HG03342 (cell line): Measurements from ENCODE around the gene TSPAN32.
"Not testable (repeated sequence)": the region's sequence is repeated elsewhere in the genome, so short reads cannot be mapped to it uniquely, and the experiment has no call there.

Source experiments
- ATAC-seq: cut with Tn5 transposase; IDR thresholded peaks from one replicate; pipeline ENCODE4 v1.9.1; 2021; ENCODE audit warnings: mild to moderate bottlenecking, moderate library complexity; ENCODE audit not compliant: unreplicated experiment

Gene TSPAN32

DNA sequence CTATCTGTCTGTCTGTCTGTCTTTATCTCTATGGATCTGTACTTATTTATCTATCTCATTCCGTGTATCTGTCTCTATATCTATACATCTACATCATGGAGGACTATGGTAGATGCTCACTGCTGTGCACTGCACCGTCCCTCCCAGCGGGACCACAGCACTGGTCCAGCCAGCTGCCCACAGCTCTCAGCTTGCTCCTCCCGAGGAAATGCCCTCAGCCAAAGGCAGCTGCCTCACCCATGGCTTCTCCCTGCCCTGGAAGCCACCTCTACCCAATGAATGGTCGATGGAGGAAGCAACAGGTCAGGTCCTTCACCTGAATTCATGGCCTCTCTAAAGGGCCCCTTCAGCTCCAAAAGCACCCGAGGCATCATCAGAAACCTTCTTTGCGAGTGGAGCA lies 60.6 kb downstream of the TSPAN32 start:
- ATAC-seq: no peak

DNA sequence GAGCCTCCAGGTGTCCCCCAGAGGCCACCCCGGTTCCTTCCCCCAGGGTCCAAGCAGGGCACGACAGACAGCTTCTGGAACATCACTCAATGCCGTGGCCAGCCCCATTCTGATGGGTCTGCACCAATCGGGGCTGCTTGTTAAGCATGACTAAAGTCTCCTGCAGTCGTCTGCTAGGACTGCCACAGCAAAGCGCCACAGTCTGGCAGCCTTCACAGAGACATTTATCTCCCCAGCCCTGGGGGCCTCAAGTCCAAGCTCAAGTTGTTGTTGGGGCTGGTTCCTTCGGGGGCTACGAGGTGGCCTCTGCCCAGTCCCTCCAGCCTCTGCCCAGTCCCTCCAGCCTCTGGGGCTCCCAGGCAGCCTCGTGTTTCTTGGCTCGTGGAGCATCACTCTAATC lies 61.3 kb downstream of the TSPAN32 start:
- ATAC-seq: no peak

DNA sequence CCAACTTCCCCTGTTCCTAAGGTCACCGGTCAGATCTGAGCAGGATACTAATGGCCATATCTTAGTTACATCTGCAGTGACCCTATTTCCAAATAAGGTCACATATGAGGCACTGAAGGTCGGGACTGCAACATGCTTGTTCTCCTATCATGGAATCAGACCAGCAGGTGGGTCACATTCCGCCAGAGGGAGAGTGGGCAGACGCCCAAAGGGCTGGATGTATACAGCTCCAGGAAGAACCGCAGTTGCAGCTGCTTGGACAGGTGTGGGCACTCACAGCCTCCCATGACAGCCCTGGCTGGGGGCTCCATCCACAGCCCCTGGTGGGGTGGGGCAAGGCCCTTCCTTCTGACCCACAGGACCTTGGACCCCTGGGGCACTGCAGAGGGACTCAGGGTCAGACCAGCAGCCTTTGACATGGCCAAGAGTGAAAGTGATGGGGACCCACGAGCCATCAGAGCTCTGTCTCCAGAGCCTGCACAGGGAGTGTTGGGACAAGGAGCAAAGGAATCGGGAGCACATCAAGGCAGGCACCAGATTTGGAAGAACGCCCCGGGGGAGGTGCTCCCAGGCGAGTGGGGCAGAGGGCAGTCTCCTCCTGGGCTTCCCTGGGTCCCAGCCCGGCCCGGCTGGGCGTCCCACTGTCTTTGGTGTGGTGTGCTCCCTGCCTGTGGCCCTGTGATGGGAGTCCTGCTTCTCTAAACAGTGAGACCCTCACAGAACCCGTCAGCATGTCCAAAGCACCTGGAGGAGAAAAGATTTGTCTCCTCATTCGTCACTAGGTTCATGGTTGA lies 62.0 kb downstream of the TSPAN32 start:
- no peak for ATAC-seq

DNA sequence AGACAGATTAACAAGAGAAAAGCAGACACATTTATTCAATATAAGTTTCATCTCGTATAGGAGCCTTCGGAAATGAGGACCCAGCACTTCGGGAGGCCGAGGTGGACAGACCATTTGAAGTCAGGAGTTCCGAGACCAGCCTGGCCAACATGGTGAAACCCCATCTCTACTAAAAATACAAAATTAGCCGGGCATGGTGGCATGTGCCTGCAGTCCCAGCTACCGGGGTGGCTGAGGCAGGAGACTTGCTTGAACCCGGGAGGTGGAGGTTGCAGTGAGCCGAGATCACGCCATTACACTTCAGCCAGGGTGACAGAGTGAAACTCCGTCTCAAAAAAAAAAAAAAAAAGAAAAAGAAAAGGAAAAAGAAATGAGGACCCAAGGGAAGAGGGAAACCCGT lies 62.6 kb downstream of the TSPAN32 start:
- ATAC-seq: not testable (repeated sequence)

DNA sequence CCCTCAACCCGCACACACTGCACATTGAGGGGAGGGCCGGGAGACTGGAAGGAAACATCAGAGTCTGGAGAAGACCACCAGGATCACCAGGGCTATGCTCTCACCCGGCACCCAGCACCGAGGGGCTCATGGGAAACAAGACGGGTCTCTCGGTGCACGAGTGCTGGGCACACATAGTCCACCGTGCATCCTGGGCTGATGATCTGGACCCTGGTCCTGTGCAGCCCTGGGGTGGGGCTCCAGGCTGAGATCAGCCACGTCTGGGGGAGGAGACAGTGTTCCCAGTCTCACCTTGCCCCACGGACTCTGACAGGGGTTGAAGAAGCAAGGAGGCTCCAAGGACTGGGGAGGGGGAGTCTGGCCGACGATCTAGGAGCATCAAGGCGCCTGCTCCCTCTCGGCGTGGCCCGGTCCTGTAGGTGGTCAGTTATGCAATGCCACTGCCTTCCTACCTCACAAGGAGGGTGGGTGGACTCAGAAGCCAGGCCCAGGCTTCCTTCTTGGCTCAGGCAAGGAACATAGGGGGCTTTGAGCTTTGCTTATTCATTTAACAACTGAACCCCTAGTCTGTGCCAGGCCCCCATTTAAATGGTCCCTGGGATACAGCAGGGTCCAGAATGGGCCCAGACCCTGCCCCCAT lies 63.9 kb downstream of the TSPAN32 start:
- no peak for ATAC-seq

DNA sequence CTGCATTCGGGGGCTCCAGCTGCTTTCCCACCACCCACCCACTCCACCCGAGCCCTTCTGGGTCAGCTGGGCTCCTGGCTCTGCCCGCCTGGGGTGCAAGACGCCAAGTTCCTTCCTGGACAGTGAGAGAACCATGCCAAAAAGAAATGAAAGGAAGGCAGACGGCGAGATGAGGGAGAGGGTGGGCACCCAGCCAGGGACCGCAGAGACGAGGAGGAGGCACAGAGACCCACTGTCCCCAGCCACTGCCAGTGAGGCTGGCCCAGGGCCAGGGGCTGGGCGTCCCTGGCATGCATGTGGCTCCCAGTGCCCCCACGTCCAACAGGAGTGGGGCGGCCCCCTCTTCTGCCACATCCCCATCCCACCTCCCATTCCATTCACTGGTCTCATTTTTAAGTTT lies 64.5 kb downstream of the TSPAN32 start:
- no peak for ATAC-seq

DNA sequence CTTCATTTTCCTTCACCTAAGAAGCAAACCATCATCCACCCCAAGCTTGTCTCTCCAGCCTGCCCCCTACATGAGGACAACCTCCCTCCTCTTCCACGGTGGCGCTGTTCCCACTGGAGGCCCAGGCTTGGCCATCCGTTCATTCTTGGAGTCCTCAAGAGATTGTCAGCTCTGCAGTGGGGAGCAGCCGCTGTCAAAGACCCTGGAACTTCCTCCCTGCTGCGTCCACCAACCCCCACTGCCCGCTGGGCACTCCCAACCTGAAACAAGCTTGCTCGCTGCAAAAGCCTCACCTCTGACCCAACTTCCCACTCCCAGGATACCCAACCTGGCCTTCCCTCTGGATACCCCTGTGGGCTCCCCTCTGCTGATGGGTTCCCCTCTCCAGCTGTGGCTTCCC lies 64.9 kb downstream of the TSPAN32 start:
- no peak for ATAC-seq

DNA sequence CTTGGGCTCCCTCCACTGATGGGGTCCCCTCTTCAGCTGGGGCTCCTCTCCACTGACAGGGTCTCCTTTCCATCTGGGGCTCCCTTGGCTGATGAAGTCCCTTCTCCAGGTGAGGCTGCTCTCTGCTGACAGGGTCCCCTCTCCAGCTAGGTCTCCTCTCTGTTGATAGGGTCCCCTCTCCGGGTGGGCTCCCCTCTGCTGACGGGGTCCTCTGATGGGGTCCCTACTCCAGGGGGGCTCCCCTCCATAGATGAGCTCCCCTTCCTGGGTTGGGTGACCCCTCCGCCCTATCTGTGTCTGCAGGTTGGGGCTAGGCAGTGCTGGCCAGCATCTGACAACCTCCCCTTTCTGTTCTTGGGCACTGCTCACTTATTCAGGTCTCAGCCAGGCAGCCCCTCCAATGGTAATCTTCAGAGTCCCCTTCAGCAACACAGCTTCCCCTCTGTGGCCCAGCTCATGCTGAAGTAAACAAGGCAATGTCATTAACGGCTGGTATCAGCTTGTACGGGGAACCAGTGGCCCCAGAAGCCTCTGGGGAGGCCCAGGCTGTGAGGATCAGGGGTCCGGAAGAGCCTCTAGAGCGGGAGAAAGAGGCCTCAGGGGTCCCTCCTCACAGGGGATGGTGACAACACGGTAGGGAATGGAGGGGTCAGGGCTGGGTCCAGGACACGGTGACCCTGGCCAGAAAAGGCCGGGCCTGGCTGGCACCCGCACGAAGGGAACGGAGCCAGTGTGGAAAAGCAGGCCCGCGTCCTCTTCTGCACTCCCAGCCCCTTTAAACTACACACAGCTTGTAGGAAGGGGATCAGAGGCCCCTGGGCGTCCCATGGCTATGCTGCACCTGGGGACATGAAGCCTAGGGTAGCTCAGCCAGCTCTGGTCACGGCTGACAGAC lies 65.7 kb downstream of the TSPAN32 start:
- no peak for ATAC-seq
